Measurements from ENCODE around the gene STK32A.
"Not testable (repeated sequence)": the region's sequence is repeated elsewhere in the genome, so short reads cannot be mapped to it uniquely, and the experiment has no call there.

Gene STK32A

DNA sequence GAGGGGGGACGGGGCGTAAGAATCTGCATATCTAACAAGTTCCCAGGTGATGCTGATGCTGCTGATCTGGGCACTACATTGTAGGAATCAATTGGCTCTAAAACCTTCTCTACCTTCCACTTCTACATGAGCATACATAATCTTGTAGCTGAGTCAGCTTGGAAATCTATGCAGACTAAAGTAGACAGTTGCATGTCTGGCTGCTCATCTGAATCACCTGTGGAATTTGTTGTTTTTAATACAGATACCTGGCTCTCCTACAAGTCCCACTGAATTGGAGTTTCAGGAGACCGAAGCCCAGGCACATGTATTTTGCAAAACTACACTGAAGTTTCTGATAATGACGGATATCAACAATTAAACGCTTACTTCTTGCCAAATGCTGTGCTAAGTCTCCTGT, 113.6 kb downstream of the STK32A start:
- no peak for DNase-seq

GRCh38 chr5:147349241-147349640, 114.4 kb downstream of the STK32A start:
- no peak for DNase-seq

GRCh38 chr5:147359101-147359500, 124.3 kb downstream of the STK32A start:
- DNase-seq = no peak

- DNase-seq = no peak
These were observed 124.8 kb downstream of the STK32A start for GRCh38 chr5:147359581-147359980.

DNA sequence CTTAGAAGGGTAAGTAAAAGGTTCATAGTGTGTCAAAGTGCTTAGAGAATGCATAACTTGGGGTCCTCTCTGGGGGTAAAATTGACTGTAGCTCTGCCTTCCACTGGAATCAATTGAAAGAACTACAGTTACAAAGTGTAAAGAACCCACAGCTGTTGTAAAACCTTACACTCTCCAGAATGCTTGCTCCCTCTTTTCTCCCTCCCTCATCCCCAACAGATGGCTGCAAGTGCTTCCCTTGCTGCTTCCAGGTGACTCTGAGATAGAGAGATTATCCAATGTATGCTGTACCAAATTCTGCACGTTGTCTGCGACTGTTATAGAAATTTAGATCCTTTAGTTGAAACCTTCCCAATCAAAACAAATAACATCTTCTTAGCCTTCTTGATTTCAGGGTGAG, 126.0 kb downstream of the STK32A start:
- DNase-seq = no peak

DNA sequence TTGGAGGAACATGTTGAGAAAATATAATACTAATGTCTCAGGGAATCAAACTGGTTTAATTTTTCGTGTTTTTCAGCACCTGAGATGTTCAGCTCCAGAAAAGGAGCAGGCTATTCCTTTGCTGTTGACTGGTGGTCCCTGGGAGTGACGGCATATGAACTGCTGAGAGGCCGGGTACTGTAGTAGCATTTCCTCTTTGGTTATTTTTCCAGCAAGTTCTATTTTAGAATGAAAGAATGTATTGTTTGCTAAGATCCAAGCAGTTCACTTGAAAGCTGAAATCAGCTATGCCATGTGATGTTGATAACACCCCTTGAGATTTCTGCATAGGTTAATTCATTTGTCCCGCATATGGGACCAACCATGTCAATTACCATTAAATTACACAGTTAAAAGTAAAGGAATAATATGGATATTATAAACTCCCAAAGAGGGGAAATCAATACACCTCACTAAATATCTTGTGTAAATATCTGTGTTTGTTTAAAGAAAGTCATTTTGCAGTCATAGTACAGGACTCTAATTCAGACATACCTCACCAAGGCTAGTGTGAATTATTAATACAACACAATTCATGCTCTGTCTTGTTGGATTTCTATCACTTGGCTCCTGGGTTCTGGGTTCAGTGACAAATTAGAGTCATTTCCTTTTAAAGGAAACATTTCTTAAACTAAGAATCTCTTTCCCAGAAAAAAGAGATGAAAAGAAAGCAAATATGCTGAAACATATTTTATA, 126.8 kb downstream of the STK32A start:
- no peak for DNase-seq

DNA sequence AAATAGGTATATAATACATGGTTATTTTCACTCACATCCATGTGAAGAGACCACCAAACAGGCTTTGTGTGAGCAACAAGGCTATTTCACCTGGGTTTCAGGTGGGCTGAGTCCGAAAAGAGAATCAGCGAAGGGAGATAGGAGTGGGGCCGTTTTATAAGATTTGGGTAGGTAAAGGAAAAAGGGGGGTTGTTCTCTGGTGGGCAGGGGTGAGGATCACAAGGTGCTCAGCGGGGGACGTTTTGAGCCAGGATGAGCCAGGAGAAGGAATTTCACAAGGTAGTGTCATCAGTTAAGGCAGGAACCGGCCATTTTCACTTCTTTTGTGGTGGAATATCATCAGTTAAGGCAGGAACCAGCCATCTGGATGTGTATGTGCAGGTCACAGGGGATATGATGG, 132.6 kb downstream of the STK32A start:
- not testable (repeated sequence) for DNase-seq

DNA sequence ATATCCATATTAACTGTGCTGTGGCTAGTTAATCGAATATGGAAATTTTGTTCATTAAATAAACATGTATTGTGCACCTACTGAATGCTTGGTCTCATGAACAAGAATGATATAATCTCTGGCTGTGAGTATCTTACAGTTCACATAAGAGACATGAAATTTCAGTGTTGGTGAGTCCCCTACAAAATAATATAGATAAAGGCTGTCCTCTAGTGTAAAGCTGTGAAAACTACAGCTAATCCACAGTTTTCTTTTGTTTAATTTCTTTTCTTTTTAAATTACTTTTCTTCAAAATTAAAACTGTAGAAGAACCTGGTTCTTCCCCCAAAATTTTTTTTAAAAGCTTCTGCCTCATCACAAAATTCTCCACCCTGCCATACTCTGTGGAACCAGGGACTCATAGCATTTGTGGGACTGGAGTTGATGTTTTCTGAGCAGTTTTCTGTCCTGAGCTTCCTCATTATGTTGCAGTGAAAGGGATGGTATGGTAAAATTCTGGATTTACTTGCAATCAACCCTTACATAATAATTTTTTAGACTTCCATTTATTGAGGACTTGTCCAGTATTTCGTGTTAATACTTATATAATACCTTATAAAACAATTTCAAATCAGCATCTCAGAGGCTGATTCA, 135.0 kb downstream of the STK32A start:
- no peak for DNase-seq

DNA sequence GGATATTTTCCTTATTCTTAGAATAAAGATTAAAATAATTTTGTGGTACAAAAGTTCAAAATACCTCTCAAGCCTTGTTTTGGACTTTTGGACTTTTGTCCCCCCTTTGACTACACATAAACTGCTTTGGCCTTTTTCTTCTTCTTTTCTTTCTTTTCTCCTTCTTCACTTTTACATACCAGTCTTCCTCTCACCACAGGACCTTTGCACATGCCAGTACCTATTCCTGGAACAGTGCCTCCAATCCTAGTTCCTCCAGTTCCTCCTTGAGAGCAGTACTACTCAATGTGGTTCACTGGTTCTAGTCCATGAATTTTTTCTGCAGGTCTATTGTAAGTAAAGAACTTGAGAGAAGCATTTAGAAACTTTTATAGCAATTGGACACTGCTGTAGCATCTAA, 136.5 kb downstream of the STK32A start:
- DNase-seq = no peak

GRCh38 chr5:147372191-147372590, 137.4 kb downstream of the STK32A start:
- no peak for DNase-seq

DNA sequence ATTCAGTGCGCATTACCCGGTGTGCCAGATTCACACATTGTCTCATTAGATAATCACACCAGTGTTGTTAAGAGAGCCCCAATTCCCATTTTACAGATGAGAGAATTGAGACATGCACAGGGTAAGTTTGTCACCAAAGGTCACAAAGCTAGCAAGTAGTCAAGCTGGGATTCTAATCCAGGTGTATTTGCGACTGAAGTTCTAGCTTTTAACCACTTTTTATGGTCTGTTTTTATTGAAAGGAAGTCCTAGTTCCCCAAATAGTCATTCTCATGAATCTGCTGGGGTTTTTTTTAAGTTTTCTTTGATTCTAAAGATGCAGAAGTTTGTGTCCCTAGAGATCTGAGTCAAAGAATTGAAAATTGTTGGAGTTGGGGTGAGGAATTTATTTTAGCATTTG, 138.5 kb downstream of the STK32A start:
- DNase-seq = no peak

DNA sequence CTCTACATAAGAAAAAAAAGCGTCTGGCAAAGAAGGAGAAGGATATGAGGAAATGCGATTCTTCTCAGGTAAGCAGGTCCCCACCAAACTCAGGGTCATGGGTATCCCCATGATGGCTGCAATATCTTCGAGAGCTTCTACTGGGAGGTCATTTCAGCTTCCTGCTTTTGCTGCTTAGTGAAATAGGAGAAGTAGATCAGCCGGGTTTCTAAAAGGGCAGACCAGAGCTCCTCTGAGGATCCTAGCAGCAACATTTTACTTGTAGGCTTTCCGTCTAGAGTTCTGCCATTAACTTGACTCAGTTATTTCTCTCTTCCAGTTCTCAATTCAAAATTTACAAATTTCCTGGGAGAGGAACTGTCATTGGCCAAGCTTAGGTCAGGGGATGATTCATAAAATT, 140.3 kb downstream of the STK32A start:
- no peak for DNase-seq

DNA sequence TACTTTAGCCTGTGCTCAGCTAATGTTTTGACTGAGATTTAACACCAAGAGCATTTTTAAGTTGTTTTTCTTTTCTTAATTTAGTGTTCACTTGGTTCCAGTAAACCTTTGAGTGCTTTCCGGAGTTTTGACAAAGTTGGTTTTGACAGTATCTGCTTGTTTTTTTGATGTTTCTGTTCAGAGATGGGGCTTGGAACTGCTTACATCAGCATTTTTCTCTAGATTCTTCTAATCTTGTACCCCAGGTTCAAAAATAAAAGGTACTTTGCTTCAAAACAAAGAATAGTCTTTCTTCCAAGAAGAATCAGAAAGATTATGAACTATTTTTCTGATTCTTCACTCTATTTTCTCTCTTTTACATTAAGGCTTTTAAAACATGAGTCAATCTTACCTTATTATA, 142.9 kb downstream of the STK32A start:
- DNase-seq = no peak

GRCh38 chr5:147381555-147381954, 146.7 kb downstream of the STK32A start:
- DNase-seq = no peak

- no peak for DNase-seq
These were observed 147.9 kb downstream of the STK32A start for GRCh38 chr5:147382776-147383175.

DNA sequence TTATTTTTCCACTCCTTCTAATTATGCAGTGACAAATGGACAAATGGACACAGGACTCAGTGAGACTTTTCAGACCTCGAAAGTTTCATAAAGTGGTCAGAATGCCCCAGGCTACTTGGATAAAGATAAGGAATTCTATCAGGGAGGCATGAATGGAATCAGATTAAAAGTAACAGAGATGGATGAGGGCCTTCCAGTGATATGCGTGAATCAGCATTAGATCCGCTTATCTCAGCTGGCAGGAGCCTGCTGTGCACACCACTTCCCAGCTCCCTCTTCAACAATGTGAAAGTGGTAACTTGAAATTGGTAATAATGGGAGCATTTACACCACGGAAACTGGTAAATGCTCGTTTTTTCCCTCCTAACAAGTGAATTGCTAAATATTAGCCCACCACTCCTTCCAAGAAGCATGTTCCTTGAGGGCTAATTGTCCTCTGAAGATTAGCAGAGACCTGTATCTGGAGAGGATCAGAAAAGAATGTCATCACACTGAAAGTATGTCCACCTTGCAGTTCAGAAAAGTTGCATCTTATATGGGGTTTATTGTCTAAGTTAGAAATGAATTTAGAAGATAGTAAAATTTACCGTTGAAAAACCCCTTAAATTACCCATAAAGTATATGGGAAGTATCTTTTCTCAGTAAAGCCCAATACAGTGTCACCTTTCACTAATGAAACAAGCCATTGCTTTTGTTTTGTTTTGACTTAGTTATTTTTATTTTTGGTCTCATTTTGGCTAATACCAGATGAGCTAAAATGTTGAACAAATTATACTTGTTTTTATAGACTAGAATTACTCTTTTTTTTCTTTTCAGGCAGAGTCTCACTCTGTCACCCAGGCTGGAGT, 149.7 kb downstream of the STK32A start:
- no peak for DNase-seq

- no peak for DNase-seq
These were observed 152.3 kb downstream of the STK32A start for GRCh38 chr5:147387109-147387508.

DNA sequence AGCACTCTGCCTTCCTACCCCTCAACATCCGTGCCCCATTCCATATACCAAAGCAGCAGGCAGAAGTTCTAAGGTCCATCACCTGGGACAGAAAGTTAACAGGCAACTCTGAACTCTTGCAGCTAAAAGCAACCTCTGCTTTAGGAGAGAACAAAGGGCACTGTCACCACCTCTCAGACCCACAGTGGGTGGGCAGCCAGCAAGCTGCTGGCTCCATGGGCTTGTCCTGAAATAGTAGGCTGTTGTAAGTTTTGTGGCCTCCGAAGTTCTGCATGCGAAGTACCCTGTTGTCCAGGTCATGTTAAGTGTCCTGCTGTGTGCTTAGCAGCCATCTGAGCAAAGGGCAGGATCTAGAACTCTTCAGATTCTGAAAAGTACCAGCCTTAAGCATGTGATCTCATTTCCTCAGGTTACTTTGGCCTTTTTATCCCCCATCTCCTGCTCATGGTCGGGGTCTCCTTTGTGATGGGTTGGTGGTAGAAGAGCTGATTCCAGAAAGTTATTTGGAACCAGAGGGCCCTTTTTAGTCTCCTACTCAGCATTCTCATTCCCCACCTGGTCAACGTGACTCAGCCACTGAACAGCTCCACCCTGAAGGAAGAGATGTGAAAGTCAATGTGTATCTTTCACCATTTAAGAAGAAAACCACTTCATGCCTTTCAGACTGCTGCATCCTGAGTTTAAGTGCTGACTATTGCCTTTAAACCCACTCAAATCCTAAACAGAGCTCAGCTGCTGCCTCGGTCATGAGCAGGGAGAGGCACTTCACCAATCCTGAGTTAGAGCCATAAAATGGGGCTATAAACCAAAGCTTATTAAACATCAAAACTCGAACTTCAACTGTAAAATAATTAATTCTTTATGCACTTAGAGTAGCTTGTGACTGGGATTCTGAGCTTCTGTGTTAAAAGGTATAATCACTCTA, 153.6 kb downstream of the STK32A start:
- DNase-seq = no peak

DNA sequence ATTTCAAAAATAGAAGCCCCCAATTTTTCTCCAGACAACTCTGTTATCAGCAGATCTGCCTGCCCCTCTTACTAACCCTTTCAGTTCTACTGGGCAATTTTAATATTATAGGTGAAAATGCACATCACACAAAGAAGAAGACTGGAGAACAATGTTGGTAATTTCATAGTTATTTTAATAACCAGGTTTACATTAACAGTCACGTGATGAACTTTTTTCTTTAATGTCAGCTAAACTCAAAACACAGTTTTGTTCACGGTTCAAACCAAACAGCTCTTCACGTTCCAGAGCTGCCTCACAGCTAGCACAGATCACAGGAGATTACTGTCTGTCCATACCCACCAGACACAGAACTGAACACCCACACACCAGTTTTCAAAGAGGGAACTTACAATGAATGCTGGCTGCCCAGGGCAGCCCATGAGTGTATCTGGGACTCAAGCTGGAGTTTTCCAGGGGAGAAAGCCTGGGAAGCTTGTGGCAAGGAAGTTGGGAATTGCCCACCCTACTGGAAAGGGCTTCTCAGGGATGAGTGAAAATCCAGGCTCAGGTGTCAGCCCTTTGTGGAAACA, 155.9 kb downstream of the STK32A start:
- DNase-seq = no peak

GRCh38 chr5:147391781-147392180, 157.0 kb downstream of the STK32A start:
- no peak for DNase-seq

GRCh38 chr5:147393874-147394672, 159.2 kb downstream of the STK32A start:
- DNase-seq = no peak

All from activated naive CD4-positive, alpha-beta T cell treated with Interleukin-2 at 50 U/mL for 16 hours (primary cell).